Measurements from ENCODE around the gene OXSR1. TPM values are rescaled to one million over a fixed set of nuclear protein-coding genes. Genes with fewer than 3 reads are reported as not detected.

OXSR1 gene
- total RNA-seq, 1 experiment from 2014 or later: 35.1 TPM

GRCh38 chr3:38275658-38276057, 110.3 kb downstream of the OXSR1 start:
- H3K9me2 ChIP-seq (ENCODE audit: insufficient read depth): no peaks in the 10 kb centered on the region
- no peak overlapping the region for H3K4me3 ChIP-seq (replicated peaks in 1 of 2; ENCODE audit: low read depth in 1 of 2, low read length in 2 of 2)
- no peak for DNase-seq (ENCODE audit: low read depth, low spot score)
- no peak for ATAC-seq
- no peaks in the 10 kb centered on the region for H3K36me3 ChIP-seq (ENCODE audit: control insufficient read depth in 1 of 2, insufficient read depth in 2 of 2, low read length in 2 of 2)
- H2AFZ ChIP-seq (ENCODE audit: low read depth, low read length, poor library complexity, severe bottlenecking): no peak overlapping the region
- ChIA-PET RAD21 (ENCODE audit: low non-redundant PET in 1 of 2, low total read pairs in 2 of 2, uncharacterized antibody in 2 of 2, unreplicated experiment in 2 of 2) (no interaction called here), CTCF (no interaction called here), POLR2A (no interaction called here)
- intact Hi-C loops (cut with micrococcal nuclease): no loop called here
- no peak overlapping the region for H3K9ac ChIP-seq (ENCODE audit: low read length)
- no peaks in the 10 kb centered on the region for H3K79me2 ChIP-seq (ENCODE audit: insufficient read depth, low read length)
- no peak for TF ChIP-seq JUND (IDR thresholded peaks at IDR 0.05)
- no peak for TF ChIP-seq YY1 (IDR thresholded peaks at IDR 0.05; ENCODE audit: extremely low read depth, insufficient replicate concordance, low read depth, low read length)
- TF ChIP-seq CEBPB (IDR thresholded peaks at IDR 0.05; ENCODE audit: low read depth): no peak
- TF ChIP-seq ZBTB33 (IDR thresholded peaks at IDR 0.05; ENCODE audit: extremely low read depth, insufficient replicate concordance, low read length): no peak
- TF ChIP-seq MAX (IDR thresholded peaks at IDR 0.05): no peak
- TF ChIP-seq FOSL1 (IDR thresholded peaks at IDR 0.05; ENCODE audit: low read depth): no peak
- no peak overlapping the region for H3K27ac ChIP-seq (ENCODE audit: low read depth, low read length)
- H3K9me3 ChIP-seq (ENCODE audit: control insufficient read depth in 1 of 2, insufficient read depth in 1 of 2, low read depth in 1 of 2, low read length in 2 of 2): no peaks in the 10 kb centered on the region
- no peak overlapping the region for H3K4me2 ChIP-seq (ENCODE audit: low read length)
- H3K27me3 ChIP-seq (ENCODE audit: insufficient read depth, low read length): no peaks in the 10 kb centered on the region
- no peaks in the 10 kb centered on the region for H3K4me1 ChIP-seq (ENCODE audit: control insufficient read depth in 1 of 2, insufficient read depth in 2 of 2, low read length in 2 of 2)
- no peaks in the 10 kb centered on the region for H4K20me1 ChIP-seq (ENCODE audit: insufficient read depth)
- no TSS peak for BruUV-seq (replicated peaks)

GRCh38 chr3:38276081-38276916, 111.0 kb downstream of the OXSR1 start:
- H3K9me2 ChIP-seq (ENCODE audit: insufficient read depth): no peaks in the 10 kb centered on the region
- H3K27ac ChIP-seq (ENCODE audit: low read depth, low read length): no peak overlapping the region
- no peak for DNase-seq (ENCODE audit: low read depth, low spot score)
- H3K4me2 ChIP-seq (ENCODE audit: low read length): no peak overlapping the region
- no TSS peak for BruUV-seq (replicated peaks)
- ChIA-PET CTCF (no interaction called here), RAD21 (ENCODE audit: low non-redundant PET in 1 of 2, low total read pairs in 2 of 2, uncharacterized antibody in 2 of 2, unreplicated experiment in 2 of 2) (no interaction called here), POLR2A (no interaction called here)
- no peaks in the 10 kb centered on the region for H3K4me1 ChIP-seq (ENCODE audit: control insufficient read depth in 1 of 2, insufficient read depth in 2 of 2, low read length in 2 of 2)
- H3K79me2 ChIP-seq (ENCODE audit: insufficient read depth, low read length): no peaks in the 10 kb centered on the region
- no peaks in the 10 kb centered on the region for H3K36me3 ChIP-seq (ENCODE audit: control insufficient read depth in 1 of 2, insufficient read depth in 2 of 2, low read length in 2 of 2)
- no peaks in the 10 kb centered on the region for H4K20me1 ChIP-seq (ENCODE audit: insufficient read depth)
- H2AFZ ChIP-seq (ENCODE audit: low read depth, low read length, poor library complexity, severe bottlenecking): no peak overlapping the region
- no peak overlapping the region for H3K9ac ChIP-seq (ENCODE audit: low read length)
- no peaks in the 10 kb centered on the region for H3K9me3 ChIP-seq (ENCODE audit: control insufficient read depth in 1 of 2, insufficient read depth in 1 of 2, low read depth in 1 of 2, low read length in 2 of 2)
- no peaks in the 10 kb centered on the region for H3K27me3 ChIP-seq (ENCODE audit: insufficient read depth, low read length)
- H3K4me3 ChIP-seq (replicated peaks in 1 of 2; ENCODE audit: low read depth in 1 of 2, low read length in 2 of 2): no peak overlapping the region
- intact Hi-C loops (cut with micrococcal nuclease): no loop called here
- no peak for ATAC-seq
- TF ChIP-seq POLR2AphosphoS5 (IDR thresholded peaks at IDR 0.05; ENCODE audit: low read depth, low read length) (no peak), SRF (IDR thresholded peaks at IDR 0.05; ENCODE audit: low read depth) (no peak), SP1 (IDR thresholded peaks at IDR 0.05; ENCODE audit: low read depth) (no peak), JUND (IDR thresholded peaks at IDR 0.05) (no peak), YY1 (IDR thresholded peaks at IDR 0.05; ENCODE audit: extremely low read depth, insufficient replicate concordance, low read depth, low read length) (no peak), CTCF (IDR thresholded peaks at IDR 0.05 in 2 of 3, conservative IDR thresholded peaks at IDR 0.05 in 1 of 3; ENCODE audit: borderline replicate concordance in 1 of 3, insufficient read depth in 1 of 3, low read depth in 2 of 3, low read length in 2 of 3) (no peak), CBX3 (IDR thresholded peaks at IDR 0.05; ENCODE audit: low read depth) (no peak), CEBPB (IDR thresholded peaks at IDR 0.05; ENCODE audit: low read depth) (no peak), EZH2 (IDR thresholded peaks at IDR 0.05) (no peak), ATF3 (IDR thresholded peaks at IDR 0.05) (no peak)

Measured in HCT116 (cell line).